ENCODE results near the gene CPB2.

The CPB2 gene

GRCh38 chr13:46025157-46025556, 79.7 kb downstream of the CPB2 start:
- CTCF ChIA-PET, result interaction anchor here (1.0 to 1.9 kb wide), 3 partner anchors 10 to 101 kb away, joined by 3 to 5 read pairs (median 5); no protein-coding TSS in a partner anchor
- DNase-seq (ENCODE audit: extremely low spot score), result no peak
- TF ChIP-seq CTCF (IDR thresholded peaks at IDR 0.05; ENCODE audit: control extremely low read depth, extremely low read depth, low read depth, missing control alignments), result no peak
- POLR2A ChIA-PET, result no interaction called here

DNA sequence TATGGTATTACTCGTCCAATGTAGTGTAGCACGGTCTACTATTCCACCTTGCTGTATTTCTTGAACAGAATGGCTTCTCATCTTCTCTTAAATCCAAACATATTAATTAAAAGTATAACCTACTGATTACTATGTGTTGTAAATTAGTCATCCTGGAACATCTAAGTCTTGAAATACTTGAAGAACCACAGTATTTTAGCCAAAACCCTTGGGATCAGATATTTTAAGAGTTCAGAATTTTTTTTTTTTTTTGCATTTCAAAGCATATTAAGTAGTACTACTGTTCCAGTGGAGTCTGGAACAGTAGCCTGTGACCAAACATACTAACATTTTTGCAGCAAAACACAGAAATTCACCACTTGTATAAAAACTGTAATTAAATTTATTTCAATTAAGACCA, 82.4 kb downstream of the CPB2 start:
- POLR2A ChIA-PET, result no interaction called here
- no peak for DNase-seq (ENCODE audit: extremely low spot score)
- TF ChIP-seq CTCF (IDR thresholded peaks at IDR 0.05; ENCODE audit: control extremely low read depth, extremely low read depth, low read depth, missing control alignments), result no peak
- CTCF ChIA-PET, result interaction anchor here (0.9 to 1.9 kb wide), 3 partner anchors 9 to 104 kb away, joined by 3 to 4 read pairs (median 3); no protein-coding TSS in a partner anchor

DNA sequence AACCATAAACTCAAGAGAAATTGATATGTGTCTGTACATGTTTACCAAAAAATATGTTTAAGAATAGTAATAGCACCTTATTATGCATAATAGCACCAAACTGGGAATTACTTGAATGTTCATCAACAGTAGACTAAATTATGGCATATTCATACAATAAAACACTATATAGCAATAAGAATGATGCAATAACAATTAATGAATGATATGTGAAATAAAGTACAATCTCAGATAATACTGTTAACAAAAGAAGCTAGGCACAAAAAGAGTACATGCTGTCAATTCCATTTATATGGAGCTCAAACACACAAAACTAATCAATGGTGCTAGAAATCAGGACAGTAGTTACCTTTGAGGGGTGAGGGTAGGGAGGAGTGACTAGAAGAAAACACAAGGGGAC, 88.6 kb downstream of the CPB2 start:
- POLR2A ChIA-PET, result no interaction called here

GRCh38 chr13:46015366-46015765, 89.5 kb downstream of the CPB2 start:
- ChIA-PET CTCF (no interaction called here), POLR2A (no interaction called here)
- no peak for DNase-seq (ENCODE audit: extremely low spot score)

More for the DNA sequence above, 88.6 kb downstream of the CPB2 start:
- no peak for TF ChIP-seq CTCF (IDR thresholded peaks at IDR 0.05; ENCODE audit: control extremely low read depth, extremely low read depth, low read depth, missing control alignments)
- CTCF ChIA-PET, result no interaction called here
- DNase-seq (ENCODE audit: extremely low spot score), result no peak

GRCh38 chr13:46012404-46012803, 92.4 kb downstream of the CPB2 start:
- ChIA-PET CTCF (interaction anchor here (1.1 kb wide), 1 partner anchor 14 kb away, joined by 3 read pairs; no protein-coding TSS in a partner anchor), POLR2A (no interaction called here)
- TF ChIP-seq CTCF (IDR thresholded peaks at IDR 0.05; ENCODE audit: control extremely low read depth, extremely low read depth, low read depth, missing control alignments), result no peak
- no peak for DNase-seq (ENCODE audit: extremely low spot score)

More at GRCh38 chr13:46015366-46015765, 89.5 kb downstream of the CPB2 start:
- TF ChIP-seq CTCF (IDR thresholded peaks at IDR 0.05; ENCODE audit: control extremely low read depth, extremely low read depth, low read depth, missing control alignments), result no peak

DNA sequence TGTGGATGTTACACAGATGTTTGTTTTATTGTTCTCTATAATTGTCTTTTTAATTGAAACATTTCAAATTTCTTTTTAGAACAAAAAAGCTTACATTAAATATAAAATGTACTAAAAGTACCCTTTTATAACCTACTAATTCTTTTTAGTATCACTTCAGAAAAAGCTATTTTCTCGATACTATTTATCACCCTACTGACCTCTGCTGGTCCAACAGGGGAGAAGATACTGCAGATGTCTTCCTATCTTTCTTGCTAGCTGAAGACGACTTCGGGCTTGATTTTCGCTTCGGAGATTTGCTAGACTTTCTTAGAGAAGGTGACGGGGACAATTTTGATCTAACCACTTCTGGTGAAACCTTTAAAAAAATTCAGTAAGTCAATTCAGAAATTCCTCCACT, 94.7 kb downstream of the CPB2 start:
- POLR2A ChIA-PET, result no interaction called here
- TF ChIP-seq CTCF (IDR thresholded peaks at IDR 0.05; ENCODE audit: control extremely low read depth, extremely low read depth, low read depth, missing control alignments), result no peak
- no peak for DNase-seq (ENCODE audit: extremely low spot score)
- CTCF ChIA-PET, result interaction anchor here (0.7 to 2.4 kb wide), 6 partner anchors 14 to 117 kb away, joined by 3 to 7 read pairs (median 5); no protein-coding TSS in a partner anchor
